NOMO-1 treated with DMSO at 0.1 percent for 48 hours (cell line): ENCODE measurements around the gene ADAMTS2.

Source experiments
- DNase-seq: peaks from one replicate; lab custom pipeline; 2025; ENCODE audit not compliant: unreplicated experiment; lab: John Stamatoyannopoulos, UW

ADAMTS2 gene

DNA sequence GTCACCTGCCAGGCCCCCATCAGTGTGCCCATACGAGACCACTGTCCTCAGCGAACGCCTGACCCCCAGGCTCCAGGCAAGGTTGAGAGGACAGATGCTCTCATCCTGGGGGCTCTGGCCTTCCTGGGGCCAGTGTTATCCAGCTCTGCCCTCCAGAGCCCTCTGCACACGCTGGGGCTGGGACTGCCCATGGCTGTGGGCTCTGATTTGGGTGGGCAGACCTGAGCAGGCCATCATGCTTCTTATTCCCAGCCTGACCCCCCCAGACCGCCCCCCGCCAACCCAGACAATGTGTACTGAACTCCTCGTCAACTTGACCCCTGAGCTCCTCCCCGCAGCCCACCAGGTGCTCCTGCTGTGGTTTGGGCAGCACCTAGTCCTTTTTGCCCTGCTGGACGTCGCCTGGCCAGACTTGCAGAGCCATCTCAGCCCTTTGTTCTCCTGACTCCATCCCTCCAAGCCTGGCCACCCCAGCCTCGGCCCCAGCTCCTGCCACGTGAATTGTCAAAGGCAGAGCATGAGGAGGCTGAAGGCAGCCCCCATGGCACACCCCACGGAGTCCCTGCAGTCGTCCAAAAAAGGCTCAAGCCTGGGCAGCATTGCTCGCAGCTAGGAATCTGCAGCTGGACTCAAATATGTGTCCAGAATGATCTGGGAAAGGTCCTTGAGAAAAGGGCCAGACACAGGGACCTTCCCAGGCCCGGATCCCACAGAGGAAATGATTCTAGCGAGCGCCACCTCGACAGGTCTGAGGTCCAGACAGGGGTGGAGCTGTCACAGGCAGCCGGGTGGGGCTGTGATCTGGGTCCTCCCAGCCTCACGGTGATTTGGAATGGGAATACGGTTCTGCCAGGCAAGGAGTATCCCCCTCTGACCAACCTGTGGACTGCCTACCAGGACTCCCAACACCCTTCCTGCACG, 87.0 kb downstream of the ADAMTS2 start:
- DNase-seq = no peak

DNA sequence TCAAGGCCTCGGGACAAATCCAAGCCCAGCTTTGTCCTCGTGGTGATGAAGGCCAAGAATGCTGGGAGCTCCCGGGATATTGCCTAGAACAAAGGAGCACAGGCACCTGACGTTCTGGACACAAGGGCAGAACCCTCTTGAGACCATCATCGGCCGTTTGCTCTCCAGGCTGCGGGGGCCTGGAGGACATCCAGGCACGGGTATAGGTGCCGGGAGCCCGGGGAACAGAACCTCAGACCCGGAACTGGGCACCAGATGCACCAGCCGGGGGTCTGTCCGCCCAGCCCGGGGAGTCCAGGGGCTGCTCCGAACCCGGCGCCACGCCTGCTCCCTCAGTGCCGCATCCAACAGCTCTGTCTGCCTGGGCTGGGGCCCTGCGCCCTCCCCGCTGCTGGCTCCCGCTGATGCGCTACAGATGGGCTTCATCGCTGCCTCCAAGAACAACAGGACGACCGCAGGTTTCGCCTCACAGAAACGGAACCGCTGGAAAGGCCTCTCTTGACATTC, 88.0 kb downstream of the ADAMTS2 start:
- no peak for DNase-seq

DNA sequence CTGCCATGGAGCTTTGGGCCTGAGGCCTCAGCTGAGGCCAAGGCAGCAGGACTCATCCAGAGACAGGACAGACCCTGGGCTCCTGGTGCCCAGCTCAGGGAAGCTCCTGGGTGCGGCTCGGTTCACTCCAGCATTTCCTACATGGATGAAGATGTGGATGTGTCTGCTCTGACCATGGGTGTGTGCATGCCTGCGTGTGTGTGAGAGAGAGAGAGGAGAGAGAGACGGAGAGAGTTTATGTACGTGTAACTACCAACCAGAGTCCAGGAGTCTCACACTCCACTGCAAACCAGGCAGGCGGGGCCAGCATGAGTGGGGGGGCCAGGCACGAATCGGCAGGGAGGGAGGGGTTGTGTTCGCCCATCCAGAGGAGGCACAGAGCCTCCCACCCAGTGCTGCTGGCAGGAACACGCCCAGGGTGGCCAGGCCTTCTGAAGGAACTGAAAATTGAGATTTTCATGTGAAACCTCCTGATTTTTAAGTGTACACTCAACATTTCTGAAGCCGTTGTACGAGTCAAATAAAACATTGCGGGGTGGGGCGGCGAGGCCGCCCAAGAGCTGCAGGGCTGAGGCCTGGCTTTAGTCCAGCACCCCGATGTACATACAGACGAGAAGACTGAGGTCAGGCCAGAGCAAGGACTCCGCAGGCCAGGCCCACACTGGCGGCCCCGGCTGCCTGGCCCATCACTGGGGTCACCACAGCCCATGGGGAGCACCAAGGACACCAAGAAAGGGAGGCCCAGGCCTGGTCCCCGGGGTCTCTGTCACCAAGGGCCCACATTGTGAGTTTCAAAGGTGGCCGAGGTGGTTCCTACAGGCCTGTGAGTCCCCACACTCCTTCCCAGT, 88.7 kb downstream of the ADAMTS2 start:
- no peak for DNase-seq

DNA sequence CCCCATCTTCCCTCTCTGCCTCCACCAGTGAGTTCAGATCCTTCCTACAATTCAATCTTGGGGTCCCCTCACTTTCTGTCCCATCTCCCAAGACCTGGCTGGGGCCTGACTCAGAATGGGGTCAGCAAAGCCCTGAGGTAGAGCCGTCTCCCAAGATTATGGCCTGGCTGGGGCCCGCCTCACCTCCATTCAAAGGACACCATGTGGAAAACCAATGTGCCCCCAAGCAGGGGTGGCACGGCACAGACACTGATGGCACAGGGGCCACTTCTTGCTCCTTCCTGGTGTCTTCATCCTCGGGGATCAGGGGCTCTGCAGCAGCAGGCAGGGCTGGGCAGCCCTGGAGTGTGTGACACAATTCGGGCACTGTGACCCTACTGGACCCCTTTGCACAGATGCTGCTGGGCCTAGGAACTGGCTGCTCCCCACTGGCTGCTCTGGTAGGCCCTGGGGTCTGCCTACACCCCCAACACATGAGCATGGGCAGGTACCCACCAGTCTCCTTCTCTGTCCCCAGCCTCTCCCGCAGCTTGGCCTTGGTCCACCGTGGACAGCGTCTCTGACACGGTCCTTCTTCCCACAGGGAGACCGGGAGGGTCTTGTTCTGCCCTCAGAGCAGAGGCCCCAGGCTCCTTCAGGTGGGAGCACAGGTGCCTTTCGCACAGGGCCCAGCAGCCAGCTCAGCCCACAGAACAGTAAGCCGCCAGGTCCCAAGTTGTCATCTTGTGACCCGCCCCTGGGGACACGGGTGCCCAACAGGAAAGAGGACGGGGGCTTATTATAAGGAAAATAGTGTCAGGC, 89.5 kb downstream of the ADAMTS2 start:
- no peak for DNase-seq

DNA sequence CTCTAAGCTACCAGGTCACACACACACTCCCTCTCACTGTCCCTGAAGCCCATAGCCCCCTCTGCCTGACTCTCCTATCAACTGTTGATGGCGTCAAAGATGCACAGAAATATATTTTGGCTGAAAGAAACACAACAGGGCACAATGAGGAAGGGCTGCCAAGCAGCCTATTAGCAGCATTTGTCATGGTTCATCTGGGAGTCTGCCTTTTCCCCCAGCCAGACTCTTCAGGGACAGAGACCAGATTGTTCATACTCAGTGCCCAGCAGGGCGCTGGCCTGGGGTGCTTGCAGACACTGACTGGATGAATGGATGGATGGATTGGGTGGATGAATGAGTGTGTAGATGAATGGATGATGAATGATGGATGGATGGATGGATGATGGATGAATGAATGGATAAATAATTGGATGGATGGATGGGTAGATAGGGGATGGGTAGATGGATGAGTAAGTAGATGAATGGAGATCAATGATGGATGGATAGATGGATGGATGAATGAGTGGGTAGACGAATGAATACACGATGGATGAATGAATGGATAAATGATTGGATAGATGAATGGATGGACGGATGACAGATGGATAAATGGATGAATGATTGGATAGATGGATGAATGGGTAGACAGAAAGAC, 90.5 kb downstream of the ADAMTS2 start:
- DNase-seq = no peak

DNA sequence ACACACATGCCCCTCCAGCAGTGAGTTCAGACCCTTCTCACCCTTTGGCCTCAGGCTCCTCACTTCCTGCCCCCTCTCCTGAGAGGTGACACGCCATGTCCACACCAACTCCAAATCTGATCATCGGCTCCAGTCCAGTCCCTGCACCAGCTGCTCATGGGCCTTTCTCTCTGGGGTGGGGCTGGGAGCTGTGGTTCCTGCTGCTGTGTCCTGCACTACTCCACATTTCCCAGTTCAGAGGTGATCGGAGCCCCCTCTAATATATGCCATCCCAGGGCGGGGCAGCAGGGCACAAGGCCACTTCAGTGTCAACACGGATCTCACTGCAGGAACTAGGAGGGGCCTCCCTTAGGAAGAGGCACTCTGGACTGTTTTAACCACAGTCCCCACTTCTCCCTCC, 91.5 kb downstream of the ADAMTS2 start:
- DNase-seq = no peak

DNA sequence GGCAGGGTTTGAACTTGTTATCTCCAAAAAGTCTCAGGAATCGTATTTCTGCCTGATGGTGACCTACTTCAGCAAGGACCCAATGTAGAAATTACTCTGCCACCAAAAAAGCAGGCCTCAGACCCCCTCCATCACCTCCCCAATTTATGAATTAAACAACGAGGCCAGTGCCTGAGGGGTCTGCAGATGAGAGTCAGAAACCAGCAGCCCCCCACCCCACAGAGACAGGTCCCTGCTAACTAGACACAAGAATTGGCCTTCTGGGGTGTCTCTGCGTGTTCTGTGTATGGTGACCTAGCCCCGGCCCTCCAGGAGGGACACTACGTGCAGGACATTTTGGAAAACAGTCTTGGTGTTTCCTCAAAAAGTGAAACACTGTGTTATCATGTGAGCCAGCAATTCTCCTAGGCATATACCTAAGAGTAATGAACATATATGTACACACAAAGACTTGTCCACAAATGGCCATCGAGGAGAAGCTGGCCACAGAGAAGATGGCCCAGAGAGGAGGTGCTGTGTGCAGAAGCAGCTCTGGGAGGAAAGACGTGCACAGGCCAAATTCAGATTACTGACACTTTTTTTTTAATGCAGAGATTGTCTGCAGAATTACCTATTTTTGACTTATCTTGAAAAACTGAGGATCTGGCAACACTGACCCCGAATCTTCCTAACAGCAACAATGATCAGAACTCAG, 93.8 kb downstream of the ADAMTS2 start:
- DNase-seq = no peak

DNA sequence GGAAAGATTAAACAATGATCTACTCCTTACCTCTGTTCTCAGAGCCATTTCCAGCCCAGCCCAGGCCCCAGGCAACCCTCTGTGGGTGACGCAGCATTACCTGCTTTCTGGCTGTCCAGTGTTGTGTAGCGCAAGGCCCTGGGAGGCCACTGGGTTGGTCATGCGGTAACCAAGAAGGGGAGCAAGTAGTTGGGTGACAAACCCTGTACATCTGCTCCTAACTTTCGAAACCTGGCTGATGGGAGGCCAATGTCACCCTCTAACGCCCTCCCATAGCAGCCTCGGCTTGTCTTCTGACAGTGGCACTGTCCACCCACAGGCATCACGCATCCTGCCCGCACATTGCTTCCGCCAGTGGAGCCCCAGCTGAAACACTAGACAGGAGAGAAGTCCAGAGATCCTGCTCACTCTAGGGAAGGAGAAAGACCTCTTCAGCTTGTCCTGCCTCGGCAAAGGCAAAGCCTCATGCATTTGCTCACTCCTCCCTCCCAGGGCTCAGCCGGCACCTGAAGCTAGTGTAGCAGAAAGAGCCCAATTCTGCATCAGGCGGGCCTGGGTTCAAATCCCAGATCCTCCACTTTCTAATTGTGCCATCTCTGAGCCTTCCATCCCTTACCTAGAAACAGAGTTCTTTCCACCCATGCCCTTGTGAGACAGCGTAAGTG, 94.6 kb downstream of the ADAMTS2 start:
- no peak for DNase-seq

DNA sequence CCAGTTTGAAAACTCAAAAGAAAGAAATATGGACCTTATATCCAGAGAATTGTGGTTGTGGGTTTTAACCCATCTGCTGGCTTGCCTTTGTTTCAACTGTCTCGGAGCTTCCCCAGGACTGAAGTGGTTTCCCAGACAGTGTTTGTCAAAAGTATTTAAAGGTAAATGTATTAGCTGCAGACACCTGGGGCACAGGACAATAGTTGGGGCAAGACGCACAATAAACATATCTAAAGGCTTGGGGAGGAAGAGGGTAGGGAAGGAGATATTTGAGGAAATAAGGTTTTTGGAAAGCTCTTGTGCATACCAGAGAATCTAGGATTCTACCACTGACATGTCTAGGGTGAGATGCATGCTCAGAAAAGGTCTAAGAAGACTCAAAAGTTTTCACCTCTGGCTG, 99.0 kb downstream of the ADAMTS2 start:
- no peak for DNase-seq

DNA sequence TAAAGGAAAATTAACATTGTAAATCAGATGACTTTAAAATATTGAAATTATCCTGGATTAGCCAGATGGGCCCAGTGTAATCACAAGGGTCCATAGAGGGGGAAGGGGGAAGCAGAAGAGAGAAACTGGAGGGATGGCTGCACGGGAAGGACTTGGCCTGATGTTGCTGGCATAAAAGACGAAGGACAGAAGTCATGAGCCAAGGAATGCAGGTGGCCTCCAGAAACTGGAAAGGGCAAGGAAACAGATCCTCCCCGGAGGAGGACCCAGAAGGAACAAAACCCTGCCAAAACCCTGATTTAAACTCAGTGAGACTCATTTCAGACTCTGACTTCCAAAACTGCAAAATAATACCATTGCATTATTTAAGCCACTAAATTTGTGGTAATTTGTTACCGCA, 100.2 kb downstream of the ADAMTS2 start:
- no peak for DNase-seq

DNA sequence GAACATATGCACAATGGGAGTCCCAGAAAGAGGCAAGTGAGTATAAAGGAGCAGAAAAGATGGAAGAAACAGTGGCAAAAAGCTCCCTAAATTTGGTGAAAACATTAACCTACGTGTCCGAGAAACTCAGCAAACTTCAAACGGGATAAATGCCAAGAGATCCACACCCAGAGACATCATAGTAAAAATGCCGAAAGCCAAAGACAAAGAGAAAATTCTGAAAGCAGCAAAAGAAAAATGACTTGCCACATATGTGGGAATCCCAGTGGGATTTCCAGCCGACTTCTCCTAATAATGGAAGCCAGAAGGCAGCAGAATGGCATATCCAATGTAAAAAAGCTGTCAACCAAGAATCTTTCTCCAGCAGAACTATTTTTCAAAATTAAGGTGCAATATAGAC, 101.2 kb downstream of the ADAMTS2 start:
- no peak for DNase-seq

DNA sequence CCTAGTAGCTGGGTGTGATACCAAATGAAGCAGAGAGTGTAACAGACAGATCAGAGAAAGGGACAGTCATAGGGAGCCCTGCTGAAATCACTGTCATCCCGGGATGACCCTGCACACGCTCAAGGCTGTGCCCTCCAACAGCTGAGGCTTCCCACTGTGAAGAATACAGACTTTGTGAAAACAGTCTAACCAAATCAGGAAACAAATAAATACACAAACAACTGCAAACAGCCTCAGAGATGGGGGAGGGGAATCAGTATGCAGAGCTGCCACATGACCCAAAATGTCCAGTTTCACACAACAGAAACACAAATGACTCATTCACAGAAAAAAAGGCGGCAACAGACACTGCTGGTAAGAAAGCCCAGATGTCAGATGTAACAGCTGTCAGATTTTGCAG, 101.9 kb downstream of the ADAMTS2 start:
- no peak for DNase-seq

DNA sequence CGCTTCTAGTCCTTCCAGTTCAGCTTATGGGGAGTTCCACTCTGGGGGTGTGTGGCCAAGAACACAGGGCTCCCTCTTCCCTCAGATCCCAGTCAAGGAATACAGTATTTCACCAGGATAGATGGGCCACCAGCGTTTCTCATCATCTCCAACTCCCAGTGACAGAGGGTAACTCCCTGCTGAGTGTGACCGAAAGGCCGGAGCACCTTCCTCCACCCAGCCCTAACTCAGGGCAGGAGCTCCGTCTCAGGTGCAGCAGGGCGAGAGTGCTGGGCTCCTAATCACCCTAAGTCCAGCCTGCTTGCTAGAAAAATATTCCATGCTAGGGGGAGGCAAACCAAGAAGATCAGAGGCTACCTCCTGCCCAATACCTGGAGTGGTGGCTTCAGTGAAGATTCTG, 102.6 kb downstream of the ADAMTS2 start:
- no peak for DNase-seq

DNA sequence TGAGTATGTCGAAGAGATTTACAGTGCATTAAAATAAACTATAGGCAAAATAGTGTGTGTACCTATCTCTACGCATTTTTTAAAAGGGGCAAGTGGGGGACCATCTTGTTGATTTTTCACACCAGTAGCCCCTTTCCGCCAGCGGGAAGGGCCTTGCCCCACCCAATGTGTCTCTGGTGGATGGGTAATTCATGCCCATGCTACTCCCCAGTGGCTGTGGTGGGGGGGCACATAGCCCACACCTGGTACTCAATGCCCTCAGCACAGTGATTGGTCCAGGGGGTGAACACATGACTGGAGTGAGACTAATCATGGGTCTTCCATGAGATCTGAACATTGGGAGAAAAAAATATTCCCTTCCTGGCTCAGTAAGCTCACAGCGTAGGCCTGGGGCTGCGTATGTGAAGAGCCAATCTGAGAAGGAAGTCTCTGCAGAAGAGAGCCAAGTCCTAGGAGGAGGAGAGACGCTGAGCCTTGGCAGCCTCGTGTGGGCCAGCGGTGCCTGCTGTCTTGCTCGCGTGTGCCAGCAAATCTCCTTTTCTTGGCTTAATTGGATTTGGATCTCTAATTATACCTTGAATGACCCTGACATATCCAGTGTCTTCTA, 103.4 kb downstream of the ADAMTS2 start:
- no peak for DNase-seq

DNA sequence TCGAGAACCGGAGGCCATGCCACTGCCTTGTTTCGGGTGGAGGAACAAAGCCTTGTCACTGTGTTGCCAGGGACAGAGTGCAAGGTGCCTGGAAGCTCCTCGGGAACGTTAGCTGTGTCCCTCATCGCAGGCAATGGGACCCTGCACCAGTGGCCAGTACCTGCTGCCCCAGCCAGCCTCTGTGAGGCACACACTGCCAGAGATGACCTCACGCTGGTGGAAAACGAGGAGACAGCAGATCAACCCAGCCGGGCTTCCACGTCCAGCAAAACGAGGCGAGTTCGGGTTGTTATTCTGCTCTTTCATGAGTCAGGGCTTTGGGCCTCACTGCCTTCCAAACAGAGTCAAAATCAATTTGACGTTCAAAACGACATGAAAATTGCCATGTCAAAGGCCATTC, 104.1 kb downstream of the ADAMTS2 start:
- DNase-seq = no peak

DNA sequence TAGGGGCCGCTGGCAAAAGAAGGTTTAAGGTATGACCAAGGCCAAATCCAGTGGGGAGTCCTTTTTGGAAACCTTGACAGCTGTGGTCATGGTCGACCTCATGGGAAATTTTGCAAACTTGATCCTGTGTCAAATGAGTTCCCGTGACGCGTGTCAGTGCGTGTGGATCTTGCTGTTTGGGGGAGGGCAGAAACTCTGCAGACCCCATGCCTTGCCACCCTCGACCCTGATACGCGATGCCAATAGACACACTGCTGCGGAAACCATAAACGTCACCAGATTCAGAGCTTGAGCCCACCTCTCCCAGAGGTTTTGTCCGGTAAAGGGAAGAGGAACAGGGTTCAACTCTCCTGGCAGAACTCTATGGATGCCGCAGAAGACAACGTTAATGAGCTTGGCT, 104.7 kb downstream of the ADAMTS2 start:
- DNase-seq = no peak

DNA sequence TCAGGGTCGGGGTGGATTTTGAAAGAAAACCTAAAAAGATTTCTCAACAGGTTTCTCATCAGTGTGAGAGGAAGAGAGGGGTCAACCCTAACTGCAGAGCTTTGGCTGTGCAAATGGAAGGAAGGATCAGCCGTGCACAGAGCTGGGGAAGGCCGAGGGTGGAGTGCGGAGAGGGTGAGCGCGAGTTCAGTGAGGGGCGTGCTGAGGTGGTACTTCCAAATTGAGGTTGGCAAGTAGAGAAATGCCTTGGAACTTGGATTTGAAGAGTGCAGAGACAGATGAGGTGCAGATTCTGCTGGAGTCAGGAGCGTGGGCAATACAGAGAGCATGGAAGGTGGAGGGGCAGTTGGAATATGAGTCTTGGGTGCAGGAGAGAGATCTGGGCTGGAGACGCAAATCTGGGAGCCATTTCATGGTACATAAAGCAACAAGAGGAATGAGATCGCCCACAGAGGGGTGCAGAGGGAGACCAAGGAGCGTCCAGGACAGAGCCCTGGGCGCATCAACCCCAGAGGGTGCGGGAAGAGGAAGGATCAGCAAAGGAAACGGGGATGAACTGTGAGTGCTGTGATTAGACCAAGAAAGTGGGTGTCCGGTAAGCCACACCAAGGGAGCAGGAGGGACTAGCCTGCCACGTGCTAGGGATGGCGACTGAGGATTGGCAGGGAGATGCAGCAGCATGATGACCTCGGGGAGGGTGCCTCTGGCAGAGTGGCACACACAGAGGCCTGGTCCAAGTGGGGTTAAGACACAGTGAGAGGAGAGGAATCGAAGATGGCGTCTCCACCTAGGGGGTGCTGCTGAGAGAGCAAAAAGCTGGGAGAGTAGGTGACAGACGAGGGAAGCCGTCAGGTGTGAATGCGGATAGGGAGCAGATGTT, 105.8 kb downstream of the ADAMTS2 start:
- DNase-seq = no peak

DNA sequence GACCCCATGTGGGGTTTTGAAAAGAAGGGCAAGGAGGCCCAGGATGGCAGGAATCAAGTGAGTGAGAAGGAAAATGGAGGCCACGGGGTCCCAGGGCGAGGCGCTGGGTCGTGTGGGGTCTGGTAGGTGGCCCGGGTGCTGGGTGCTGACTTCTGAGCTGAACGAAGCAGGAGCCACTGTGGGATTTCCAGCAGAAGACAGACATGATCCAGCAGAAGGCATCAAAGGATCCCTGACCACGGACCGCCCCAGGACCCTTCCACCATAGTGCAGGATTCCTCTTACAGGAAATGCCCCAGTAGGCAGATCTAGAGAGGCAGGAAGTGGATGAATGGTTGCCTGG, 106.7 kb downstream of the ADAMTS2 start:
- no peak for DNase-seq
